Spinal cord (tissue), 10 donors: ENCODE data around the gene MTCH1. TPM values are rescaled to one million over a fixed set of nuclear protein-coding genes. Genes with fewer than 3 reads are reported as not detected.

ENCODE experiments used
- DNase-seq, 6 donors: peaks; one replicate each; pipeline versions ENCODE4 v3.0.0 to v3.0.0-alpha.2; 2013 to 2015; ENCODE audit warnings: low spot score in 6 of 6, low read depth in 4 of 6
- H3K27ac ChIP-seq: one replicate; pipeline ENCODE4 v1.5.1; 2013; ENCODE audit warnings: low read depth, low read length, control low read depth
- H3K27me3 ChIP-seq: one replicate; pipeline ENCODE4 v1.6.1; 2013; ENCODE audit warnings: low read length; ENCODE audit not compliant: control insufficient read depth, insufficient read depth
- H3K36me3 ChIP-seq: one replicate; pipeline ENCODE4 v1.6.1; 2013; ENCODE audit warnings: low read length; ENCODE audit not compliant: control insufficient read depth, insufficient read depth
- H3K4me1 ChIP-seq: one replicate; pipeline ENCODE4 v1.6.1; 2013; ENCODE audit warnings: low read length; ENCODE audit not compliant: control insufficient read depth, insufficient read depth
- H3K4me3 ChIP-seq: one replicate; pipeline ENCODE4 v1.5.1; 2013; ENCODE audit warnings: low read depth, low read length, control low read depth
- H3K9me3 ChIP-seq: one replicate; pipeline ENCODE4 v1.6.1; 2013; ENCODE audit warnings: low read length; ENCODE audit not compliant: control insufficient read depth, insufficient read depth
- WGBS: methylation state at CpG from one replicate; pipeline ENCODE4 v1.1.5; 2013; ENCODE audit warnings: missing lambda C conversion rate; ENCODE audit not compliant: insufficient coverage; 5-methylcytosine and 5-hydroxymethylcytosine counted together
- polyA plus RNA-seq, 2 donors: library from polyadenylated mRNA; unstranded; fragments of 120-200 nt; gene quantifications; one replicate each; pipeline ENCODE4 v1.2.1, GENCODE V29; 2013; ENCODE audit not compliant: insufficient read length in 2 of 2
- total RNA-seq, 2 donors: library from RNA; depleted of rRNA in 1 of 2; stranded (reverse); fragments of 120-200 nt in 1 of 2; fragments of >200 nt in 1 of 2; gene quantifications; one replicate each; pipeline versions ENCODE4 v1.2.3 to v1.2.4, GENCODE V29; 2013 to 2014
- donor health status: healthy.

The MTCH1 gene
- total and polyA plus RNA-seq, 4 donors, result 195 to 299 (median 248) TPM

DNA sequence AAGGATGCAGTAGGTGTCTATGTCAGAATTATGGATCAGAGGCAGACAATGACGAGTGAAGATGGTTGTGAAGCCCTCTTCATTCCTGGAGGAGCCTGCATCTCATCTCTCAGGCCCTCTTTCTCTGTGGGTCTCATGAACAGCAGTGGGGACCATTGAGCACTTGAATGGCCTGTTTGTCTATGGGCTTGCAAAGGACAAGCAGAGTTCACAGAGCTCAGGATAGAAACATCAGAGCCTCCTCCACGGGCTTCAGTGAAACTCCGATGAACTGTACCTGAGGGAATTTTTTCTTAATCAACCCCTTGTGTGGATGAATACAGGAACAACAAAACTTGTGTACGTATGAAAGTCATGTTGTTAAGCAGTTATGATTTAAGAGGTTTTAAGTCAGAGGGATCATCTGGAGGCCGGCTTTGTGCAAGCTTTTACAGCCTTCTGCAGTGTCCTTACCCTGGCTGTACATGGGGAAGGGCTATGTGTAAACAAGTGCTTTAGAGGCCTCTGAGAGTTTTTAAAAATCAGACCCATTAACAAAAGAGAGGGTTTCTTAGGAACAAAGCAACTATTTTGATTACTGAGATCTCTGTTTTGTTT is 61.1 kb downstream of the MTCH1 start:
- no peak for DNase-seq
- Histone ChIP-seq H3K27me3 (no peaks in the 10 kb centered on the region), H3K4me3 (no peak overlapping the region), H3K27ac (peak overlapping the region; percentile 54), H3K4me1 (peaks cover 6% of the 10 kb centered on the region), H3K9me3 (no peaks in the 10 kb centered on the region), H3K36me3 (peaks cover 31% of the 10 kb centered on the region)
- WGBS, result 83% methylated on average over 1 of the region's 5 CpGs

- no peak overlapping the region for H3K4me3 ChIP-seq
- H3K4me1 ChIP-seq, result peaks cover 6% of the 10 kb centered on the region
- DNase-seq, result no peak
- WGBS, result 77% methylated on average over 4 of the region's 4 CpGs
- no peaks in the 10 kb centered on the region for H3K9me3 ChIP-seq
- peak overlapping the region; percentile 61 for H3K27ac ChIP-seq
- H3K36me3 ChIP-seq, result peaks cover 34% of the 10 kb centered on the region
- H3K27me3 ChIP-seq, result no peaks in the 10 kb centered on the region
Measured at GRCh38 chr6:36924131-36924530, 61.9 kb downstream of the MTCH1 start.

DNA sequence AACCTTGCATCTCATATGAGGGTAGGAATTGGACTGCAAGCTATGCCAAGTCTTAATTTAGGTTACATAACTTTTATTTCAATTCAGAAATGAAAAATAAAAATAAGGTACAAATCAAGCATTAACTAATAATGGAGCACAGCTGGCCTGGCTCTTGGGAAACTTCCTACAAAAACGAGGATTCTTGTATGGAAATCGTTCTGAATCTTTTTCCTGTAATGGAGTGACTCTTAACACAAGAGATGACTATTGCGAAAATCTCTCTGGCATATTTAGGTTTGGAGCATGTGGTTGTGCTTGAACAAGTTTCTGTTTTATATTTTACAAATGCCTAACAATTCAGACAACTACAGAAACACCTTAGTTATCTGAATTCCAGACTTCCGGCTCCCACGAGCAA is 65.5 kb downstream of the MTCH1 start:
- no peak overlapping the region for H3K4me3 ChIP-seq
- no peak overlapping the region for H3K27ac ChIP-seq
- H3K36me3 ChIP-seq, result peaks cover 52% of the 10 kb centered on the region
- no peak for DNase-seq
- peaks cover 6% of the 10 kb centered on the region for H3K4me1 ChIP-seq
- WGBS, result no CpG with 5 or more reads among the region's 5 CpGs
- H3K9me3 ChIP-seq, result no peaks in the 10 kb centered on the region
- H3K27me3 ChIP-seq, result no peaks in the 10 kb centered on the region

- WGBS, result 91% methylated on average over 3 of the region's 4 CpGs
- Histone ChIP-seq H3K4me1 (peaks cover 6% of the 10 kb centered on the region), H3K4me3 (no peak overlapping the region), H3K27me3 (no peaks in the 10 kb centered on the region), H3K9me3 (no peaks in the 10 kb centered on the region), H3K36me3 (peaks cover 57% of the 10 kb centered on the region), H3K27ac (no peak overlapping the region)
- DNase-seq, result no peak
Measured at GRCh38 chr6:36920049-36920448, 65.9 kb downstream of the MTCH1 start.

Other genes with a start within 250 kb of the MTCH1 start
- gene CPNE5, start 146.8 kb downstream of the MTCH1 start, total RNA-seq, result 10 to 100 TPM in 1 of 2 donors, 1 to 10 TPM in 1; 9.6 to 32.5 TPM
- gene CPNE5, start 146.8 kb downstream of the MTCH1 start, polyA plus RNA-seq, result 10 to 100 TPM; 73.1 to 88.4 TPM
- gene PPIL1, start 111.4 kb downstream of the MTCH1 start, total RNA-seq, result 10 to 100 TPM; 39.2 to 55.9 TPM
- gene PPIL1, start 111.4 kb downstream of the MTCH1 start, polyA plus RNA-seq, result 10 to 100 TPM; 56.5 to 70.1 TPM
- gene C6orf89, start 100.2 kb downstream of the MTCH1 start, total RNA-seq, result 10 to 100 TPM; 48.3 to 69.5 TPM
- gene C6orf89, start 100.2 kb downstream of the MTCH1 start, polyA plus RNA-seq, result 10 to 100 TPM; 42.6 to 52.6 TPM
- 10 to 100 TPM; 29.9 to 47.4 TPM for gene PI16, start 31.5 kb downstream of the MTCH1 start, total RNA-seq
- 10 to 100 TPM; 22.7 to 28.4 TPM for gene PI16, start 31.5 kb downstream of the MTCH1 start, polyA plus RNA-seq
- 1 to 10 TPM; 5.5 to 6.7 TPM for gene FGD2, start 19.5 kb upstream of the MTCH1 start, total RNA-seq
- 1 to 10 TPM; 8.4 to 9.6 TPM for gene FGD2, start 19.5 kb upstream of the MTCH1 start, polyA plus RNA-seq
- 10 to 100 TPM; 12.4 to 24.9 TPM for gene PIM1, start 184.0 kb upstream of the MTCH1 start, total RNA-seq
- gene PIM1, start 184.0 kb upstream of the MTCH1 start, polyA plus RNA-seq, result 10 to 100 TPM; 17.1 to 17.9 TPM